ENCODE measurements around the gene KRT72.

The KRT72 gene

DNA sequence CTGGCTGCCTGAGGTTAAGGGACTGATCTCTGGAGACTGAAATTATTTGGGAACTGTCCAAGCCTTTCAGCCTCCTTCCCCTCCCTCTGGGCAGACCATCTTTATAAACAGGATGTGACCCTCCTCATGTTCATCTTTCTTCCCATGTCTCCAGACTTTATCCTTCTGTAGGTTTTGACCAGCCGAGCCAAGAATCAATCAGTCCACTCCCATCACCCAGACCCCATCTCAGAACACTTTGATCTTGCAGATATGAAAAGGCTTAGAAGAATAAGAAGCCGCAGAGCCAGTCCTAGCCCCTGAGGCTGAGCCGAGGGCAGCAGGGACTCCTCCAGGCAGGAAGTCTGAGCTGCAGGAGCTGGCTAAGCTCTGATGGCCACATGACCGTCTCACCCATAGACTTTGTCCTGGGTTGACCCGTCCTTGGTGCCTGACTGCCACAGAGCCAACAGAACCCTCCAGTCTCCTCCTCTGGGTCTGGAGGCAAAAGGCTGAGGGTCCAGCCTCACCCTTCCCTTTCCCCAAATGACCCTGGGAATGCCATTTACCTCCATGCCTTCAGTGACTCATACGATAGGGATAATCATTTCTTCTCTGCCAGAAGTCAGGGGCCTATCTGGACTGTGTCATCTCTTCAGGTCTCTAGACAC is 49.9 kb downstream of the KRT72 start:
- H3K36me3 ChIP-seq (ENCODE audit: insufficient read depth, low read length): no peaks in the 10 kb centered on the region
- no peaks in the 10 kb centered on the region for H3K9me3 ChIP-seq (replicated peaks; ENCODE audit: low read length)
- H3K27me3 ChIP-seq (ENCODE audit: control insufficient read depth, insufficient read depth, low read length): peaks cover 78% of the 10 kb centered on the region
- no peaks in the 10 kb centered on the region for H3K4me1 ChIP-seq (ENCODE audit: control insufficient read depth, insufficient read depth, low read length)
- H3K9ac ChIP-seq (ENCODE audit: low read depth, low read length): no peak overlapping the region
- H3K4me2 ChIP-seq (ENCODE audit: low read length): no peak overlapping the region
- H3K4me3 ChIP-seq (ENCODE audit: low read length): no peak overlapping the region

DNA sequence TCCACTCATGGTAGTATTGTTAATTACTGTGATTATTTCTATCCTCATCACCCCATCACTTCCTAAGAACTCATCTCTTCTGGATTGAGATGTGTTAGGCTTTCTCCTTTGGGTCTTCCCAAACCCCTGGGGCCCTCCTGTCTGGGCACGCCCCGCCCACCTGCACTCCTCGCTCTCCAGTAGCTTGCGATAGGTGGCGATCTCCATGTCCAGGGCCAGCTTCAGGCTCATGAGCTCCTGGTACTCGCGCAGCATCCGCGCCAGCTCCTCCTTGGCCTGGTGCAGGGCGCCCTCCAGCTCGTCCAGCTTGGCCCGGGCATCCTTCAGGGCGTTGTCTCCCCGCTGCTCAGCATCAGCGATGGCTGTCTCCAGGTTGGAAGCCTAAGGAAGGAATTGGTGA is 55.1 kb downstream of the KRT72 start:
- no peak overlapping the region for H3K4me2 ChIP-seq (ENCODE audit: low read length)
- no peak overlapping the region for H3K4me3 ChIP-seq (ENCODE audit: low read length)
- no peaks in the 10 kb centered on the region for H3K4me1 ChIP-seq (ENCODE audit: control insufficient read depth, insufficient read depth, low read length)
- H3K9me3 ChIP-seq (replicated peaks; ENCODE audit: low read length): no peaks in the 10 kb centered on the region
- H3K9ac ChIP-seq (ENCODE audit: low read depth, low read length): no peak overlapping the region
- H3K36me3 ChIP-seq (ENCODE audit: insufficient read depth, low read length): no peaks in the 10 kb centered on the region
- peaks cover 77% of the 10 kb centered on the region for H3K27me3 ChIP-seq (ENCODE audit: control insufficient read depth, insufficient read depth, low read length)

DNA sequence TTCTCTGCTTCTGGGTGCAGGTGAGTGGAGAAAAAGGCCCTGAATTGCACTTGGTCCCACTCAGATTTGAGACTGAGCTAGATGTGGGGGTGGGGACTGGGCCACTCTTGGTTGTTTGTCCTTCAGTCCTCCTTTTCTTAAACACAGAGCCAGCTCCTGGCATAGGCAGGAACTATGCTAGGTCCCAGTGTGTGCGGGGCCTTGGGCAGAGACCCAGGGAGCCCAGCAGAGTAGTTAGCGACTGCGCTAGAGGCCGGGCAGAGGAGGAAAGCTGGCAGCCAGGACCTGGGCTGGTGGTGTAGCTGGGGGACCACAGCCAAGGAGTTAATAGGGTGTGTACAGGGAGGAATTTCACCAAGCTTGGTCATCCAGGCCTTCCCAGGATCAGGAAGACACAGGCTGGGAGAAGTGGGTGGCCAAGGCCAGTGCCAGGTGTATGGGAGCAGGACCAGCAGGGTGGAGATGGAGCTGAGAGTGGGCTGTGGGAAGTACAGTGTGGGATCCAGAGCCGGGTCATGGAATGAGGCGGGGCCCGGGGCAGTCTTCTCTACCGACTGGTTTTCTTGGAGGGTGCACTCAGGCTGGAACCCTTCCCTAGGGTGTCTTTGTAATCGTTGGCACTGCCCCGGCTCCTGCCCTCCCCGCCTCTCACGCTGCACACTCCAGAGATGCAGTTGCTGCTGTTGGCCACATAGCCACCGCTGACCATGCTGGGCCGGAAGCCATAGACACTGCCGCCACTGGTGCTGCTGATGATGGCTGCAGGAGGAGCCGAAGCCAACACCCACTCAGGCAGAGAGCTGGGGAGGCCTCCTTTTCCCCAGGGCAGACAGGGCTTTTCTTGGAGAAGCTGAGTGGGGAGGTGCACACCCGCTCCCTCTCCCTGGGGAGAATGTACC is 57.0 kb downstream of the KRT72 start:
- Histone ChIP-seq H3K4me1 (ENCODE audit: control insufficient read depth, insufficient read depth, low read length) (no peaks in the 10 kb centered on the region), H3K4me3 (ENCODE audit: low read length) (no peak overlapping the region), H3K4me2 (ENCODE audit: low read length) (no peak overlapping the region), H3K9ac (ENCODE audit: low read depth, low read length) (no peak overlapping the region), H3K9me3 (replicated peaks; ENCODE audit: low read length) (no peaks in the 10 kb centered on the region), H3K36me3 (ENCODE audit: insufficient read depth, low read length) (no peaks in the 10 kb centered on the region), H3K27me3 (ENCODE audit: control insufficient read depth, insufficient read depth, low read length) (peaks cover 70% of the 10 kb centered on the region)

DNA sequence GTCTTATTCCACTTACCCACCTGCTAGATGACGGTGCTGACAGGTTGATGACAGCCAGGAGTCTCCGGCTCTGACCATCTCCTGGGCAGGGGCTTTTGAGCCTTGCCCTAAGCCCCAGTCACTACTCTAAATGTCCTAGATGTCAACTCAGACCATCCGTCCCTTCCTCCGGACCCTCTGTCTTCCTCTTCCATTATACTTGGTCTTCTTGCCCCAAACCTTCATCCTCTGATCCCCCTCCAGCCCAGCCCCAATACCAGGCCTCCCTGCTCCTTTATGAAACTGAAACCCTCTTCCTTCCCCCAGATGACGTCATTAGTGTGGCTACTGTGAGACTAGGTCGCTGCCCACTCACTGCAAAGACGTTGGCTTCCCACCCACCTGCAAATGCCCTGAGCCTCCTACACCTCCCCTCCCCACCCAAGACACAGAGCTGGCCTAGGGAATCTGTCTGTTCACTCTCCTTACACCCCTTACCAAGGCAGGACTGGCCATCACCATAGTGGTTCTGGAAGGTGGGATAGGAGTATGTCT is 58.4 kb downstream of the KRT72 start:
- no peak overlapping the region for H3K4me2 ChIP-seq (ENCODE audit: low read length)
- H3K4me1 ChIP-seq (ENCODE audit: control insufficient read depth, insufficient read depth, low read length): no peaks in the 10 kb centered on the region
- no peaks in the 10 kb centered on the region for H3K9me3 ChIP-seq (replicated peaks; ENCODE audit: low read length)
- H3K27me3 ChIP-seq (ENCODE audit: control insufficient read depth, insufficient read depth, low read length): peaks cover 59% of the 10 kb centered on the region
- no peak overlapping the region for H3K4me3 ChIP-seq (ENCODE audit: low read length)
- no peak overlapping the region for H3K9ac ChIP-seq (ENCODE audit: low read depth, low read length)
- H3K36me3 ChIP-seq (ENCODE audit: insufficient read depth, low read length): no peaks in the 10 kb centered on the region

DNA sequence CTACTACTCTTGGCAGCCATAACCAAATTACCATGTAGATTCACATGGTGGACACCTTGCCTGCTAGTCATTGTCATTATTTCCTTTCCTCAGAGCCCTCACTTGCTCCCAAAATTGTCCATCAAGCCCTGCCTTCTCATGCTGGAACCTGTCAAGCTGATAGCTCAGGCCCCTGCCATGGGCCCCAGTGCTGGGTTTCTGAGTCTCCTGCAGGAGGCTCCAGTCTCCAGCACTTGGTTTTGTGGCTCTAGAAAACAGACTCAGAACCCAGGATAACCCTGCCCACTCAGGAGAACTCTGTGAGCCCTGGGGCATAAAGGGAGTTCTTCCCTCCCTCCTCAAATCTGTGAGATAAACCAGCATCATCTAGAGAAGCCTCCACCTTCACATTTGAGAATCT is 59.1 kb downstream of the KRT72 start:
- Histone ChIP-seq H3K4me1 (ENCODE audit: control insufficient read depth, insufficient read depth, low read length) (no peaks in the 10 kb centered on the region), H3K4me2 (ENCODE audit: low read length) (no peak overlapping the region), H3K27me3 (ENCODE audit: control insufficient read depth, insufficient read depth, low read length) (peaks cover 55% of the 10 kb centered on the region), H3K9ac (ENCODE audit: low read depth, low read length) (no peak overlapping the region), H3K36me3 (ENCODE audit: insufficient read depth, low read length) (no peaks in the 10 kb centered on the region), H3K9me3 (replicated peaks; ENCODE audit: low read length) (no peaks in the 10 kb centered on the region), H3K4me3 (ENCODE audit: low read length) (no peak overlapping the region)

DNA sequence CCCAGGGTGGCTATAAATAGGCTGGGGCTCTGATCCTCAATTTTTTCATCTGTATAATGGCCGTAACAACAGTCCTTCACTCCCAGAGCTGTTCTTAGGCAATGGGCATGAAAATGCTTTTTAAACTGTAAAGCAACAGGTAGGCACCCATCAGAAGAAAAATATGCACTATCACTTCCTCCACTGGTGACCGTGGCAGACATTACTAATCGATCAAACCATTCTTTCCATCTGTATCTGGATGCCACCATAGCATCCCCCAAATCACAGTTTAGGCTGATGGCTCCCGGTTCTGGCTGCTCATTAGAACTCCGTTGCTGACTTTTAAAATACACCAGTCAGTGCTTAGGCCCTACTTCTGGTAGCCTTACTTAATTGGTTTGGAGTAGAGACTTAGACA is 59.6 kb downstream of the KRT72 start:
- Histone ChIP-seq H3K4me3 (ENCODE audit: low read length) (no peak overlapping the region), H3K36me3 (ENCODE audit: insufficient read depth, low read length) (no peaks in the 10 kb centered on the region), H3K27me3 (ENCODE audit: control insufficient read depth, insufficient read depth, low read length) (peaks cover 55% of the 10 kb centered on the region), H3K4me1 (ENCODE audit: control insufficient read depth, insufficient read depth, low read length) (no peaks in the 10 kb centered on the region), H3K9me3 (replicated peaks; ENCODE audit: low read length) (no peaks in the 10 kb centered on the region), H3K9ac (ENCODE audit: low read depth, low read length) (no peak overlapping the region), H3K4me2 (ENCODE audit: low read length) (no peak overlapping the region)

DNA sequence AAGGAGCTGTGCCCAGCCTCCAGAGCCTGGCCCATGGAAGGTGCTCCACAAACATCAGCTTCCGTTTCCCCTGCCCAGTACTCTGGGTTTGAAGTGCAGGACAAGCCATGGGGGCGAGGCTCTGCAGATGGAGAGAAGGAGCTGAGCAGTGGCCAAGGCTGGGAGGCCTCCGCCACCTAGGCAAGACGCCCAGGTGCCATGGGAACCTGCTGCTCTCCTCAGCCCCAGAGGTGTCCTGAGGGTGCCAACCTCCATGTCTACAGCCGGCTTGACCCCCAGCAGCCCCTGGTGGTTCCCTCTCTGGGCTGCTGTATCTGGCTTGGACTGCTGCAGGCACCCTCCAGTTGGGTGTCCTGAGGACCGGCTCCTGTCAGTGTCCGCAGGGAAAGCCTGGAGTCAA is 60.7 kb downstream of the KRT72 start:
- no peak overlapping the region for H3K4me3 ChIP-seq (ENCODE audit: low read length)
- H3K4me1 ChIP-seq (ENCODE audit: control insufficient read depth, insufficient read depth, low read length): no peaks in the 10 kb centered on the region
- no peak overlapping the region for H3K9ac ChIP-seq (ENCODE audit: low read depth, low read length)
- H3K36me3 ChIP-seq (ENCODE audit: insufficient read depth, low read length): no peaks in the 10 kb centered on the region
- no peak overlapping the region for H3K4me2 ChIP-seq (ENCODE audit: low read length)
- H3K9me3 ChIP-seq (replicated peaks; ENCODE audit: low read length): no peaks in the 10 kb centered on the region
- H3K27me3 ChIP-seq (ENCODE audit: control insufficient read depth, insufficient read depth, low read length): peaks cover 46% of the 10 kb centered on the region

DNA sequence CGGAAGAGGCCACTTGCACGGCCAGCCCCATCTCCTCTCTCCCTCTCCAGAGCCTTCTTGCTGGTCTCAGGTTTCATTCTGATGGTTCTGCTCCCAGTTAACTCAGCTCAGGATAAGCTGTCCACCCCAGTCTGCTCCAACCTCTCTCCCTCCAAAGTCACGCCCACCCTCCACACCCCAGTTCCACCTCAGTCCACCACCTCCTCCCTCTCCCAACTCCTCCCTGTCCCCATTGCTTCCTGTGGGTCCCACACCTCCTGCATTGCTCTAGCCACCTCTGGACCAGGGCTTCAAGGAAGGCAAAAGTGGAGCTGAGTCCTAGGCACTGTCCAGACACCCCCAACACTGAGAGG is 61.5 kb downstream of the KRT72 start:
- peaks cover 43% of the 10 kb centered on the region for H3K27me3 ChIP-seq (ENCODE audit: control insufficient read depth, insufficient read depth, low read length)
- no peak overlapping the region for H3K4me3 ChIP-seq (ENCODE audit: low read length)
- H3K9ac ChIP-seq (ENCODE audit: low read depth, low read length): no peak overlapping the region
- H3K4me1 ChIP-seq (ENCODE audit: control insufficient read depth, insufficient read depth, low read length): no peaks in the 10 kb centered on the region
- H3K9me3 ChIP-seq (replicated peaks; ENCODE audit: low read length): no peaks in the 10 kb centered on the region
- no peaks in the 10 kb centered on the region for H3K36me3 ChIP-seq (ENCODE audit: insufficient read depth, low read length)
- H3K4me2 ChIP-seq (ENCODE audit: low read length): no peak overlapping the region

DNA sequence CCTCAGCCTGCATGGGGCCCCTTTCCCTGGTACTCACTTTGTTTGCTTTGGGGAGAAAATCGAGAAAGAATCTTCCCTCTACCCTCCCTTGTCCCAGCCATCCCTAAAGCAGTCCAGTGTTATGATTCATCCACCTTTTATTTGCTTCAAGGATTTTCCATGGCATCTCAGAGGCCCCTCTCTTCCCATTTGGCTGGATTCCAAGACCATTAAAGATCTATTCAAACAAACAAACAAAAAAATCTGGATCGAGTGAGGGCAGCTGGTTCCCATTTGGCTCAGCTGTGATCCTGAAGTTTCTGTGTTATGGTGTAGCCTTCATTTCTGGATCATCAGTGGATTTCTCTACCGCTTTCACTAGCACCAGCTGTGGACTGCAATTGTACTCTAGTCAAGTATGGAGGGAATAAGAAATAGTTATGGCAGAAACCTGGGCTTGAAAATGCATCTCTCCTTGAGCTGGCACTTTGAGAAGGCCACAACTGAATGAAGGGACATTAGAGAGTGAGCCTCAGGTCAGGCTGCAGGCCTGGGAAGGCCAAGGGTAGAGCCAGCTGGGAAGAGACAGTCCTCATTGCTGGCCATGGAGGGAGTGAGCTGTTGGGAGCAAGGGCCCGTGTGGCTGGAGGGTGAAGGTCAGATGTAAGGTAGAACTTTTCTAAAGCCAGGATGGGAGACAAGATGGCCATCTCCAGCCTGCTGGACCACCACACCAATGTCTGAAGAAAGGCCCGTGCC is 62.0 kb downstream of the KRT72 start:
- H3K4me2 ChIP-seq (ENCODE audit: low read length): no peak overlapping the region
- no peak overlapping the region for H3K4me3 ChIP-seq (ENCODE audit: low read length)
- no peaks in the 10 kb centered on the region for H3K4me1 ChIP-seq (ENCODE audit: control insufficient read depth, insufficient read depth, low read length)
- no peaks in the 10 kb centered on the region for H3K36me3 ChIP-seq (ENCODE audit: insufficient read depth, low read length)
- H3K27me3 ChIP-seq (ENCODE audit: control insufficient read depth, insufficient read depth, low read length): peaks cover 40% of the 10 kb centered on the region
- no peaks in the 10 kb centered on the region for H3K9me3 ChIP-seq (replicated peaks; ENCODE audit: low read length)
- H3K9ac ChIP-seq (ENCODE audit: low read depth, low read length): no peak overlapping the region

DNA sequence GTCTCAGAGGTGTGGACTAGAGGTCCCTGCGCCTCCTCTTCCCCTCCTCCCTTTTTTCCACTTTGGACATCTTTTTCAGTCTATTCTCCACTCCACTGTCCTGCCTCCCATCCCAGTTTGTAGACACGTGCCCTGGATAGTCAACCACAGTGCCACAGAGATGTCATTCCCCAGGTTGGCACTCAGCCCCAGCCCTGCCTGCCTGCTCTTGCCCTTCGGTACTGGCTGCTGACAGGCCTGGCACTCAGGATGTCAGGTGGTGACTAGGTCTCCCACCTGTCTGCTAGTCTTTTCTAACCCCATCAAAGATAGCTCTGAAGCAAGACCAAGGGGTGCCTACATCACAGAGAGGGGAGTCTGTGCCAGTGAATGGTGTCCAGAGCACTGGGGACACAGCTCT is 64.2 kb downstream of the KRT72 start:
- peaks cover 33% of the 10 kb centered on the region for H3K27me3 ChIP-seq (ENCODE audit: control insufficient read depth, insufficient read depth, low read length)
- no peak overlapping the region for H3K9ac ChIP-seq (ENCODE audit: low read depth, low read length)
- H3K9me3 ChIP-seq (replicated peaks; ENCODE audit: low read length): no peaks in the 10 kb centered on the region

More for the DNA sequence above, 64.2 kb downstream of the KRT72 start:
- Histone ChIP-seq H3K4me3 (ENCODE audit: low read length) (no peak overlapping the region), H3K4me1 (ENCODE audit: control insufficient read depth, insufficient read depth, low read length) (no peaks in the 10 kb centered on the region), H3K4me2 (ENCODE audit: low read length) (no peak overlapping the region), H3K36me3 (ENCODE audit: insufficient read depth, low read length) (no peaks in the 10 kb centered on the region)

Data from skeletal muscle satellite cell (primary cell).